Stimulated activated CD8-positive, alpha-beta memory T cell treated with anti-CD3 and anti-CD28 coated beads, Interleukin-7, amount 100 ng/mL, for 48 hours (primary cell): Measurements from ENCODE around the gene TSPYL4.

Experiments
- DNase-seq, 2 donors: peaks; one replicate each; pipeline ENCODE4 v3.0.0-alpha.2; 2020; ENCODE audit warnings: low read depth in 1 of 2; ENCODE audit errors: extremely low read depth in 1 of 2

TSPYL4 gene

DNA sequence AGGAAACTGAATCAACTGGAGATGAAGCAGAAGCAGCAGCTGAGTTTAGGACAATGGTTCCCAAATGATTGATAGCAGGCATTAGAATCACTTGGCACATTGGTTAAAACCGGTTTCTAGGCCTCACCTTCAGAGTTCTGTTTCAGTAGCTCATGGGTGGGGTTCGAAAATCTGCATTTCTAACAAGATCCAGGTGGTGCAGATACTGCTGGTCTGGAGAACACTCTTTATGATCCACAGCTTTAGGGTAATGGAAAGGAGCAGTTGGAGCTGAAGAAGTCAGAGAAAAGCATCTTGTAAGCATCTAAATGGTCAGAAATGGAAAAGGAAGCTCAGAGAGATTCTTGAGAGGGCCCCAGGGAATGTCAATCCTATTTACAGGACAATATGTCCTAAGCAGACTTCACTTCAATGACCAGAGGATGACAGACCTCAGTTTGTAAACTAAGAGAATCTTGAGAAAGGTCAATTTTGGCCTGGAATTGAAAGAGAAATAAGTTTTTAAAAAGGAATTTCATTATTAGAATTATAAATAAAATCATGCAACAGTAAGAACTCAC lies 17.4 kb upstream of the TSPYL4 start:
- DNase-seq: no peak

DNA sequence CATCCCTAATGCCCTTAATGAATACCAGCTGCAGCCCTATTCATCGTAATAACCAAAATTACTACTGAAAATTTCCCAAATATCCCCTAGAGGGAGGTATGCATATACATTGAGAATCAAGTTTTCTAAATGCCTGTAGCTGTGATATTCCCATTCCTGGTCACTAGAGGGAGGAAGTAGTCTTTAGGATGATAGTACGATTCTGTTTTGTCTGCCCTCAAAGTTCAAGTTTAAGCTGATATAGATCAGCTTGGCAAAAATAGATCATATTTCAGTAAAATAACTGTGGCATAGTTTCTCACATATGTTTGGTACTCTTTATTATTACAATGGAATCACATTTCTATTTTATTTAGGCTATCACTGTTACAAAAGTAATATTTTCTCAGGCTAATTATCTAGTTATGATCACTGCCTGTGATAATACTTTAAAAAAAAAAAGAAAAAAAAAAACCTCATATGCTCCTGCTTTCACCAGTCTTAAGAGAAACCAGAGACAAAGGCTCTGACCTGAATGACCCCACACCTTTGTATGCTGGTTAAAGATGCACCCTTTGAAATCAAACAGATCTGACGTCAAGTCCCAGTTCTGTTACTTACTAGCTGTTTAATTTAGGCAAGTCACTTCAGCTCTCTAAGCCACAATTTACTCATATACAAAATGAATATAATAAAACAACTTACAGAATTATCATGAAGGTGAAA lies 14.9 kb upstream of the TSPYL4 start:
- DNase-seq: no peak

DNA sequence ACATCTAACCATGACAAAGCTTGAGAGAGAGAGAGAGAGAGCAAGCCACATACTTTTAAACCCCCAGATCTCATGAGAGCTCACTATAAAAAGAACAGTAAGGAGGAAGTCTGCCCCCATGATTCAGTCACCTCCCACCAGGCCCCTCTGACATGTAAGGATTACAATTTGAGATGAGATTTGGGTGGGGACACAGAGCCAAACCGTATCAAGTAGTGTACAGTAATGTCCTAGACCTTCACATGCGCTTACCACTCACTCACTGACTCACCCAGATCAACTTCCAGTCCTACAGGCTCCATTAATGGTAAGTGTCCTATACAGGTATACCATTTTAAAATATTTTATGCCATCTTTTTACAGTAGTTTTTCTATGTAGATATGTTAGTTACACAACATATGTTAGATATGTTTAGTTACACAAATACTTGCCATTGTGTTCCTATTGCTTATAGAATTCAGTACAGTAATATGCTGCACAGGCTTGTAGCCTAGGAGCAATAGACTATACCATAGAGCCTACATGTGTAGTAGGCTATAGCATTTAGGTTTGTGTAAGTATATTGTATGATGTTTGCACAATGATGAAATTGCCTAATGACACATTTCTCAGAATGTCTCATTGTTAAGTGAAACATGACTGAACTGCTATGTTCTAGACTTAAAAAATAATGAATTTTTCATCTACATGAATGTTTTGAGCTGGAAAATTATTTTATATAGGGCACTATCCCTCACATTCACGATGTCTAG lies 14.1 kb upstream of the TSPYL4 start:
- no peak for DNase-seq

DNA sequence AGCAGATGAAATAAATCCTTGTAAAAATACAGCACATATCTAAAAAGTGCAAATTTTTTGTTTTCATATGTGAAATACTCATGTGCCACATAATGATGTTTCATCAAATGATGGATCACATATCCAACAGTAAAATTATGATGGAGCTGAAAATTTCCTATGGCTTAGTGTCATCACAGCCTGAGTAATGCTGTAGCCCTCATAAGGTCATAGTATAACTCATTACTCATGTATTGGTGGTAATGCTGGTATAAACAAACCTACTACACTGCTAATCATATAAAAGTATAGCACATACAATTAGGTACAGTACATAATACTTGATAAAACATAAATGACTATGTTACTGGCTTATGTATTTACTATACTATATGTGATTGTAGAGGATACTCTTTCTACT lies 12.9 kb upstream of the TSPYL4 start:
- no peak for DNase-seq

DNA sequence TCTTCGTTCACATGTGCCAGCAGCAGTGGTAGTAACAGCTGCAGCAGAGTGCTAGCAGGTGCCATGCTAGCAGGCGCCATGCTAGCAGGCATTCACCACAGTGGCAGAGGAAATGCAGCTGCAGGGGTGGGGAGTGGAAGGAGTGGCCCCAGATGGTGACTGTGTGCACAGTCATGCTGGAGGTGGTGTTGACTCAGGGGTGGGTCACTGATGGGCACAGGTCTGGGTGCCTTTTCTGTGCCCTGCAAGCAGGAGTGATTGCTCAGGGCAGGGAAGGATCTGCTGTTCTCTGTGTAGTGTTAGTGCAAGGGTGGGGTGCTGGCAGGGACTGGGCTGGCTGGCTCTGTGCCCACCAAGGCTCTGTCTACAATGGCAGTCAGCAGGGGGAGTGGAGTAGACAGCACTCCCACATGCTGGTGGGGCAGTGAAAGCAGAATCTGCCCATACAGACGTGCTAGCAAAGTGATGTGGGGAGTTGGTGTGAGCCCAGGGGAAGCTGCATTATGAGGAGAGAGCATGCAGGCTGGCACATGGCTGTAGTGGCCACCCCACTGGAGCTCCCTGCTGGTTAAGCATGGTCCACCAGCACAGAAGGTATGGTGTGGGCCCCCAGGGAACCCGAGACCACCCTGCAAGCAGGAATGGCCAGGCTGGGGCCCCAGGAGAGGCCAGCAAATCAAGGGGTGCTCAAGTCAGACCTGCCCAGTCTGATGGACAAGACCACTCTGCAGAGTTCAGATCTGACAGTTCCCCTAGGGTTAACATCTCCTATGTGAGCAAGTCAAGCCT lies 11.4 kb upstream of the TSPYL4 start:
- DNase-seq: peak in 1 of 2 donors; percentile 22

DNA sequence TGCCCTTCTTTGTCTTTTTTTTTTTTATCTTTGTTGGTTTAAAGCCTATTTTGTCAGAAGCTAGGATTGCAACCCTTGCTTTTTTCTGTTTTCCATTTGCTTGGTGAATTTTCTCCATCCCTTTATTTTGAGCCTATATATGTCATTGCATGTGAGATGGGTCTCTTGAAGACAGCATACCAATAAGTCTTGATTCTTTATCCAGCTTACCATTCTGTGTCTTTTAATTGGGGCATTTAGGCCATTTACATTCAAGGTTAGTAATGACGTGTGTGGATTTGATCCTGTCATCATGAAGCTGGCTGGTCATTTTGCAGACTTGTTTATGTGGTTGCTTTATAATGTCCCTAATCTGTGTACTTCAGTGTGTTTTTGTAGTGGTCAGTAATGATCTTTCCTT lies 9.5 kb upstream of the TSPYL4 start:
- no peak for DNase-seq

DNA sequence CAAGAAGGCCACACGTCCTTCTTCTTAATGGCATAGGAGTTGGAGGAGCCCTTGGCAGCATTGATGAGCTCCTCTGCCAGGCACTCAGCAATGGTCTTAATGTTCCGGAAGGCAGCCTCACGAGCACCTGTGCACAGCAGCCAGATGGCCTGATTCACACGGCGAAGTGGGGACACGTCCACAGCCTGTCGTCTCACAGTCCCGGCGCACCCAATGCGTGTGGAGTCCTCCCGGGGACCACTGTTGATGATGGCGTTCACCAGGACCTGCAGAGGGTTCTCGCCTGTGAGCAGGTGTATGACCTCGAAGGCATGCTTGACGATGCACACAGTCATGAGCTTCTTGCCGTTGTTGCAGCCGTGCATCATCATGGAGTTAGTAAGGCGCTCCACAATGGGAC lies 4.6 kb upstream of the TSPYL4 start:
- no peak for DNase-seq

DNA sequence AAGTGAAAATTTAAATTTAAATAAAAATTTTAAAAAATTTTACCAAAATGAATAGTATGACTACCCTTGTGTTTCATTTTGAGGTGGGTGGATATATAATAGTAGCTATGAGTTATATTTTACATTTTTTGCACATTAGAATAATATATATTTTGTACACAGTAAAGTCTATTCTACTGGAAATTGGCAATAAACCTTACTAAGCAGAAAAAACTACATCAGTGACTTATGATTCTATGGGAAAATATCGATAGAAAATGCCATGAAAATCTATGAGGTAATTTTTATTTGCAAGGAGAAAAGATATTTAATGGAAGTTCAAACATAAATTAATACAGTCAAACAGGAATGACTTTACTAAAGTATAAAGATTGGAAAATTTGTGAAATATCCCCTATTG lies 2.8 kb upstream of the TSPYL4 start:
- DNase-seq: no peak

DNA sequence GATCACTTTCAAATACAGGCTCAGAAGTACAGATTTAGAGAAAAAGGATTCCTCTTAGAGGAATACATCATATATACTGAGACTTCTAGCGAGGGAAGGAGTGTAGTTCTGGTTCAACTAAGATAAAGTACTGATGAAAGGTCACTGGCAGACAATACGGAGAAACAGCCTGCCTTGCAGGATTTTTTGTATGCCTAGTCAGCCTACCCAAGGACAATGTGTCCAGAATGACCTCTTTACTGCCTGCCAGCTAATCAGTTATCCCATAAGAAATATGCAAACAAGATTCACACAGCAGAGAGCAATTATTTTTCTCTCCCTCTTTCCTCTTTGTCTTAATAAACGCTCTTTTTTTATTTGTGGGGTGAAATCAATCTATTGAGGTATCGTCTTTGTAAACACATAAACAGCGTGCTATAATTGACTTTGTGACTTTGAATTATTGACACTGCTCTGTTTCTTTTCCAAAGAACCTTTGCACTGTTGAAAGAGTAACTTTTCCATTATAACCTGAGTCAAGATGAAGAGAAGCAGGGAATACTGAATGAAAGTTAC lies 1.4 kb upstream of the TSPYL4 start:
- DNase-seq: no peak

DNA sequence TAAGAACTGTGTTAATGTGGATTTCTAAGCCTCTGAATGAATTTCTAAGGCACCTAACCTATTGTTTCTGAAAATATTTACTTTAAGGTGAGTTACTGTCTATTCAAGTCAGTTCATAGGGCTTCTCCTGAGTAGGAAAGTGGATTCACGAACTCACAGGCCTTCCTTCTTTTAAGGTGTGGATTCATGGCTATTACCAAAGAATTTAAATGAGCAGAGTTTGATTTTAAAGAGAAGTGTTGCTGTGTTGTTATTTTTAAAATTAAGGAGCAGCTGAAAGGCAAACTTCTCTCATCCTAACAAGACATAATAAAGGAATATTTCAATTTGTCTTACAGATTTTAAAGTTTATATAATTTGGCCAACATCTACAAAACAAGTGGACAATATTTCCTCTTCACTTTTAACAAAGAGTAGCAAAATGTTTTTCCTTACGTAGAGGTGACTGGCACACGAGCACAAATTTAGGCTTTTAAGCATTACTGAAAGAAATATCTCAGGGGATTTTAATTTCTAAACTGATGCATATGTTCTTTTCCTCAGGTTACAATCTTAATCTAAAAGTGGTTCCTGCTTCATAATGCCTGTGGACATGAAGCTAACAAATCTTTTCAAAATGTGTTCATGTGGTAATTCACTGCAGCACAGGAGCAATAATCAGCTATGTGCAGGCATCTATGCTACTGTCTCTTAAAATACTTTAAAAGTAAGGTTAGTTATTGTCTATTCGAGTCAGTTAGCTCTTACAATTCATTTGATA lies 602 bp upstream of the TSPYL4 start:
- DNase-seq: no peak

DNA sequence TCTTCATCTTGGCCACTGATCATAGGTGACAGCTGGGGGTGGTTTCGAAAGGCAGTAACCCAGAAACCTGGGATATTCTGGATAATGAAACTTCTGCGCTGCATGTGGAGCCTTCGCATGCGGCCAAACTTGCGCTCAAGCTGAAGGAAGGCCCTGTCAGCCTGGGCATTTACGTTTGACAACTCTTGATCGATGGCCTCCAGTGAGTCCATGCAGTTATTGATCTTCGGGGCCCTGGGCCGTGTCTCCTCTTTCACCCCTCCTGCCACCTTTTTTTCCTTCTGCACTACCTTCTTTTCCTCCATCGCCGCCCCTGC lies 729 bp downstream of the TSPYL4 start:
- no peak for DNase-seq

DNA sequence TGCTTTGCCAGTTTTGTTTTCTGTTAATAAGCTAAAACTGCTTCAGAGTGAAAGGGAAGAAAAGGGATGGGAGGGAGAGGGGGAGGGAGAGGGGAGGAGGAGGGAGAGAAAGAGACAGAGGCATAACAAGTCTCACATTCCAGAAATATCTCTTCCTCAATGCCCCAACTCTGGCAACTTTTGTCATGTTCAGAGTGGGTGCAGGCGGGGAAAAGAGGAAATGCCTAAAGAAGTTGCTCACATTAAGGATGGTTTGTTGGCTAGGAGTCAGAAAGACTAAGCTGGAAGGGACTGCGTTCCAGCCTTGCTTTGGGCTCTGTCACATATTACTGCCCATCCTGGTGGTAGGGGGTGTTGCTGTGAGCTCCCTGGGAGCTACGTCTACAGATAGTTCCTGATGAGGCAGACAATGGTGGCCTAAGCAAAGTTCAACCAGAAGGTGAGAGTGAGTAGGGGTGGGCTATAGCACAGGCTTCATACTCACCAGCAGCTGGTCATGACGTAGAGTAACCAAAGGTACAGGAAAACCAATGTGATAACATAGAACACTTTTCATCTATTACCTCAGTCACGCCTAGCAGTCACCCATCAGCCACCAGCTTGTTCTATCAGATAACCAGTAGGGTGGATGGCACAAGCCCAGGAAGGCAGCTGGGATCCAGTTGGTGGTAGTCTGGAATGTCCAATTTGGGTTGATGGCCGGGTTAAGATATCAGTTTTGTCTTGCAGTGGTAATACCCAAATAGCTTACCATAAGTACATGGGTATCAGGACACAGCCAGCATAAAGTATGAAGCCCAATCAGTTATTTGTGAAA lies 2.1 kb downstream of the TSPYL4 start:
- no peak for DNase-seq

DNA sequence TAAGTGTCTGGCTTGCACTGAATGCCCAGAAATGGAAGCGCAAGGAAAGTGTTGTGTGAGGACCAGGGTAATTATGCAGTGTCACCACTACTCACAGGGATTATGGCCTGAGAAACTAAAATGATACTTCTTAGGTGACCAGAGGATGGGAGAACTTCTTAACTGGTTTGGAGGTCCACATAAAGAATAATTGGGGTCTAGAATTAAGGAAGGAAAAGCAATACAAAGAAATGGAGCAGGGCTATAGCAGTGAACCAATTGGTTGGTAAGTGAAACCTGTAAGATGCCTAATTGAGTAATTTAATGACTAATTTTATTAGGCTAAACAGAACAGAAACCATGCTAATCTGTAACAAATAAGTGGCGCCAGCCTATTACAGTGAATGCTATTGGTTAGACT lies 5.3 kb downstream of the TSPYL4 start:
- no peak for DNase-seq

DNA sequence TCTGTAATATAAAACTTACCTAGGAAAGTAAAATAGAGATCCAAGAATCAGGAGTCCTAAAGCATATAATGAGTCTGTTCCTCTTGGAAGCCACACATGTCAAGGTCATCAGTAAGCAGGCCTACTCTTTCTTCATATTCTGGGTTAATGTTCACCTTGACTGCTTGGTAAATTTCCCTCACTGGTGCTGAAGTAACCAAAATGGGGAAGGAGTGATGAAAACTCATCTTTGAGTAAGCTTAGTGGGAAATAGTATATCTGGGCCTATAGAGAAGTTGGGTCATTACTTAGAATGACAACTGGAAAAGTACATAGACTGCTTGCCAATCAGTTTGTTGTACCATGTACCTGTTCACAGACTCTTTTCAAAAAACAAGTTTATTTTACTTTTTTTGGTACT lies 6.6 kb downstream of the TSPYL4 start:
- DNase-seq: no peak

DNA sequence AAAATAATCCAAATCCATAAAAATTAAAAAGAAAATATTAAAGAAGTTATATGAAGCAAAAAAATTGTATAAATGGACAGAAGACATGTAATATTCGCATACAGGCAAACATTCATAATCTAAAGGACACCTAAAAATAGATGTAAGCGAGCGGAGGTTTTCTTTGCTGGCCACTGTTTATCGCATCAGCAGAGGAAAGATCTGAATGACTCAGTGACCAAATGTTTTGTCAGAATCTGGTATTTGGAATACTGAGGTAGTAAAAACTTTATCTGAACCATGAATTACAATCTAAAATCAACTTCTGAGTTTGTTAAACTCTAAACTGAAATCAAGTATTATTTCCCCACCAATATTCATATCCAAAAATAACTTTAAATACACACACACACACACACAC lies 7.8 kb downstream of the TSPYL4 start:
- no peak for DNase-seq

DNA sequence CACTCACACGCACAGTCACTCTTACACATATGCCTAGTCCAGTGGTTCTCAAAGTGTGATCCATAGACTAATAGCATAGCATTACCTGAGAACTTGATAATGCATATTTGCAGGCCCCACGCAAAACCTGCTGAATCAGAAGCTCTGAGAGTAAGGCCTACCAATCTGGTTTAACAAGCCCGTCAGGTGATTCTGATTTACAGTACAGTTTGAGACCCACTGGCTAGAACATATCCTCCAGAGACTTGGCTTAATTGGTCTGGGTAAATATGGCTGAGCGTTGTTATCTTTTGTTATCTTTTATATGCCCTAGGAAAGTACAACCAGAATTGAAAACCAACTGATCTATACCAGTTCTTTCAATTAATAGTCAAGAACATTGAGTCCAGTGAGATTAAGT lies 9.6 kb downstream of the TSPYL4 start:
- no peak for DNase-seq

DNA sequence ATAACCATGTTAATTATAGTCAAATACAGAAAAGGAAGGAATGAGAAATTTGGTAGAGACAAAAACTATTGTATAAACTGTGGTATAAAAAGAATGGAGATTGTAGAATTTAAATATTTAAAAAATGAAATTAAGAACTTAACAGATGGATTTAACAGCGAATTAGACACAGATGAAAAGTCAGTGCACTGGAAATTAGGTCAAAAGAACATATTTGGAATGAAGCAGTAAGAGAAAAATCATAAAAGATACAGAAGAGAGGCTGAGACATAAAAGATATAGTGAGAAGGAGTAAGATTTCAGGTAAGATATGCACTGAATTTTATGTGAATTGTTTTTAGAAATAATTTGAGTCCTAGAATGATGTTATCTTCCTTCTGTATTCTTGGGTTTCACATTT lies 14.0 kb downstream of the TSPYL4 start:
- no peak for DNase-seq

DNA sequence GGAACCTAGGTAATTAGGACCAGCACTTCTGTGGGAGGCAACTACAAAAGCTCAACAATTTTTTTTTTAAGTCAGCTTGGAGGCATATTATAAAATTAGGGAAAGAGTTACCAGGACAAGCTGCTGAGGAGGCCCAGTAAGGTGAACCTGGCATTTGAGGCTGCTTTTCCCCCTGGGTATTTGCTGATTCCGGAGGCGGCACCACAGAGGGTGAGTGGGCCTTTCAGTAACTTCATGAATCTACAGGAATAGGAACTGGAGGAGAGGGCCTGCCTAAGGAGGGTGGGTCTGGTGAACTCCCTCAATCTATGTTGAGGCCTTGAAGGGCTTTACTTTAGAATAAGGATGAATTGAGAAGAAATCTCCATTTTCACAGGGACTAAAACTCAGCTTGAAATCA lies 14.6 kb downstream of the TSPYL4 start:
- no peak for DNase-seq

DNA sequence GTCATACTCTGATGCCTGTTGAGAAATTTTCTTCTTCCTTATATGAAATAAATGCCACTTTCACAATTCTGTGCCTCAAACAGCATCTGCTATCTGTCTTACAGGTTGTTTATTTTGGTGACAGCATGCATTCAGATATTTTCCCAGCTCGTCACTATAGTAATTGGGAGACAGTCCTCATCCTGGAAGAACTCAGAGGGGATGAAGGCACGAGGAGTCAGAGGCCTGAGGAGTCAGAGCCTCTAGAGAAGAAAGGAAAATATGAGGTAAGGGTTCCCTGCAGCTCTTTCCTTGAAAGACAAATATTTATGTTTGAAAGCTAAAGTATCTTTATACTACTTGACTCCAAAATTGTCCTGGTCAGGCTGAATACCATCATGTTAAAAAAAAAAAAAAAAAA lies 15.8 kb downstream of the TSPYL4 start:
- no peak for DNase-seq

DNA sequence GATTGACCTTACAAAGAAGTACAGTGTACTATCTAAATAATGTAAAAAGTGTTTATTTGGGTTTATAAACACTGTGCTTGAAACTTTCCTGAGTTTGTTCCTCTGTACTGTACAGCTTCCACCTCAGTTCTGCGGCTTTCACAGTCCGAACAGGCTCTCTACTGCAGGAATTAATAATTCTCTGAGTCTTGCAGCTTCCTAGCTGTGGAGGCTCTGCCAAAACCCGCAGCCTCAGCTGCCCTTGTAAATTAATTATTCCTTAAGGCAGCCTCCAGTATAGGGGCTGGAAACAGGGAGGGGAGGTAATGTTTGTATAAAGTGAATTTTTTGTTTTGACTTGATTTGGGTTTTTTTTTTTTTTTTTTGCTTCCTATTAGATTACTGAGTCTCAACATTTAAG lies 19.2 kb downstream of the TSPYL4 start:
- no peak for DNase-seq
